ENCODE measurements around the gene DPH2.

- TF ChIP-seq POLR2A (IDR thresholded peaks at IDR 0.05) (no peak), CTCF (IDR thresholded peaks at IDR 0.05) (no peak), POLR2AphosphoS5 (IDR thresholded peaks at IDR 0.05) (no peak)
Observed at GRCh38 chr1:43982241-43982640, 12.4 kb downstream of the DPH2 start.

Measured in breast epithelium (tissue), 3 donors.